Germinal center (tissue), 1 donor: ENCODE results near the gene CWC22.
"Not testable (repeated sequence)": the region's sequence is repeated elsewhere in the genome, so short reads cannot be mapped to it uniquely, and the experiment has no call there.

ENCODE experiments used
- DNase-seq: peaks from one replicate; pipeline ENCODE4 v3.0.0; 2012; ENCODE audit warnings: mixed read lengths, low spot score

Gene CWC22

DNA sequence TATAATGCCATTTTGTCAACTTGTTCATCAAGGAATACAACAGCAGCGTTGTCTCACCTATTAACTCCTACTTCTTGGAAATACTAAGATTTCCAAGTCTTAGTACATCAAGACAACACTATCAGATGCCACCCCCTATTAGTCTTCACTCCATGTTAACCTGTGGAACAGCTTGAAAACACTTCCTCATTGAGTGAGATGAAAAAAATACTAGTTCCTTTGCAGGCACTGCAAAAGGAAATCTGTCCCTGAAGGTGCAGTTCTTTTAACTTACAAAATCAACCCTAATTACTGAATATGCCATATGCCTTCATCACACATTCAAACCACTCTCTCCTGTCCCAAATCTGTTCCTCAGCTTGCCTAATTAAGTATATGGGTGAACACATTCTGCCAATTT, 4.0 kb downstream of the CWC22 start:
- DNase-seq, result no peak

- DNase-seq, result no peak
These were observed 4.8 kb downstream of the CWC22 start for GRCh38 chr2:180002198-180002770.

- DNase-seq, result no peak
These were observed 5.4 kb downstream of the CWC22 start for GRCh38 chr2:180001726-180002125.

GRCh38 chr2:180000434-180000833, 6.7 kb downstream of the CWC22 start:
- no peak for DNase-seq

GRCh38 chr2:179999000-179999399, 8.1 kb downstream of the CWC22 start:
- no peak for DNase-seq

DNA sequence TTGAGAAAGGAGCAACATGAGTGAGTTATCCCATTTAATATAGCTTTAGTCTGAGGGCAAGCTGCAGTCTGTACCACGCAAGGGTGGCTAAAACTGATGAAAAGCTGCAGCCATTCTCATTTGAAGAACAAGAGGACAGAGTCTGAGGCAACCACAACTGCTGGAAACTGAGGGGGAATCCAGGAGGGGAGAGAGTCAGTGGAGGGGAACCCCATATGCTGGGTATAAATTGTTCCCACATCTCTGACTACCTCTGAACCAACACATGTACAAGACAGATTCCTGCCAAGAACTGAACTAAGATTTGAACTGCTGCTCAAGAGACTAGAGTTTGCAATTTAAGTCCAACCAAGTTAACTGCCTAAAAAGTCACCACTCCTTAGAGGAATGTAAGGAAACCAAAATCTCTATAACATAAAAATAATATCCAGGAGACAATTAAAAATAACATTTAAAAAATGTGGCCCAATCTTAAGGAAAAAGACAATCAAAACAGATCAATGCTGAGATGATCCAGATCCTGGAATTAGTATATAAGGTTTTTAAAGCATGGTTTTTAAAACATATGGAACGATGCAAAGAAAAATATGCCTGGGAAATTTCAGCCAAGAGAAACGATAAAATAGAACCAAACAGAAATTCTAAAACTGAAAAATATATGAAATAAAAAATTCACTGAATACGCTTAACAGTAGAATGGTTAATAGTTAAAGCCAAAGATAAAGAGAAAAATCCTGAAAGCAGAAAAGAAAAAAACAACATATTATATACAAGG, 11.2 kb downstream of the CWC22 start:
- no peak for DNase-seq

DNA sequence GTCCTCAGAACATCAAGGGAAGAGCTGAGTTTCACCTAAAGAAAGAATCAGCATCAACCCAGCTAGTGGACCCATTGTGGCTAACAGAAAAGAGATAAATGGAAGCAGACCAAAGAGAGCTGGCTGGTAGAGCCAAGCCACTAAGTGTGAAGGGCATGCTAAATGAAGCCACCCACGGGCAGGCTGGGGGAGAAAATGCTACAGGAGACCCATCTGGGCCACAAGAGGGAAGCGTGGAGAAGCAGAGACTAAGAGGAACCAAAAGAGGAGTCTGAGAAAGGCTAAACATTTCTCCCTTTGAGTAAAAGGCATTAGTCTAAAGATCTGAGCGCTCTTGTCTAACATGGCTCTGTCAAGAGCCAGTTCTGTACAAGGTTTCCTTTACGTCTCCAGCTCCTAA, 15.8 kb downstream of the CWC22 start:
- DNase-seq, result no peak

DNA sequence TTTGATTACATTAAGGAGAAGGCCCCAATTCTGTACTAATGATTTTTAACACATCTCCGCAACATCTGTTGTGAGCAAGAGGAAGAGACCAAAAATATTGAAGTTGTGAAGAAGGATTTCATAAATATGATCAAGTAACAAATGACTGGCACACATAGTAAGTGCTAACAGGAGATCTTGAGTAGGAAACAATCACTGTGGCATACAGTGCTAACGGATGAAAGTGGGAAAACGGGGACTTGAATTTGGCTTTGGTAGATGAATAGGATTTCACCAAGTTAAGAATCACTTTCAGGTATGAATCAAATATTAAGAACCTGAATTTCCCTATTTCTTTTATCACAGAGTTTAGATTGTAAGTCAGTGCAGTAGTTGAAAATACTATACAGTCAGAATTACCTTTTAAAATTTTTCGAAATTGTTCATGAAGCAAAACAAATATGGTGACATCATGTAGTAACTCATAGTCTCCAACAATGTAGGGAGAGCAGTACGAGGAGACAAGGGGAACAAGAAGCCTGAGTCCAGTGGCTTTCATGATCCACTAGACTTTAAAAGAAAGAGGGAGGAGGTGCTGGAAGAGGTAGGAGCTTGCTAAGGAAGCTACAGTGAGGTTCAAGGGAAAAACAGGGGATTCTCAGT, 16.3 kb downstream of the CWC22 start:
- no peak for DNase-seq

- DNase-seq, result no peak
These were observed 19.2 kb downstream of the CWC22 start for GRCh38 chr2:179987916-179988315.

DNA sequence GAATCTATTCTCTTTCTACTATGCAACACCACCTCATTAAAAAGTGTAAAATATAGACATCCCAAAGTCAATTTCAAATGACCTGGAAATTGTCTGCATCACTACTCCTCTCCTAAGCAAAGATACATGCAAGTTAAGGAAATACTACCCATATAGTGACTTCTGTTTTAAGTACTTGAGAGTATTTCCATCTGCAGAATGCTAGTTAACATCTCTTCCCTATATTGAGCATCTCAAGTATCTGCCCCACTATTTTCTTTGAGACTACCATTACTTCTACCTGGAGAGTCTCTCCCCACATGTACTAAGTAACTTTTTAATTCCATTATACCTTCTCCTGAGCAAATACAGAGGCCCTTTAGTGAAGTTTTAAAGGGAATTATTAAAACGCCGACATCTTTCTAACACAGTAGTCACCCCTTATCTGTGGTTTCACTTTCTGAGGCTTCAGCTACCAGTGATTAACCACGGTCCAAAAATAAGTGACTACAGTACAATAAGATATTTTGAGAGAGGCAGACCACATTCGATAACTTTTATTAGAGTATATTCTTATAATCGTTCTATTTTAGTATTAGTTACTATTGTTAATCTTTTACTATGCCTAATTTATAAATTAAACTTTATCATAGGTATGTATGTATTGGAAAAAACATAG, 21.8 kb downstream of the CWC22 start:
- no peak for DNase-seq

GRCh38 chr2:179983250-179983932, 23.7 kb downstream of the CWC22 start:
- no peak for DNase-seq

DNA sequence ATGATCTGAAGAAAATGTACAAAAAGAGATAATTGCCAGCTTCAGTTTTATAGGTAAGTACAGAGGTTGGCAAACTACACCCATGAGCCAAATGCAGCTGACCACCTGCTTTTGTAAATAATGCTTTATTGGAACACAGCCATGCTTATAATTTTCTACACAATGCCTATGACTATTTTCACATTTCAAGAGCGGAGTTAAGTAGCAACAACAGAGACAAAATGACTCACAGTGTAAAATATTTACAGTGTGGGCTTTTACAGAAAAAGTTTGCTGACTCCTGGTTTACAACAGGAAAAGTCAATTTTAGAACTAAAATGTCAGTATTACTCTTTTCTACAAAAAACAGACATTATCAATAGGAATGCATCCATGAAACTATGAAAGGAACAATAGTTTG, 26.0 kb downstream of the CWC22 start:
- no peak for DNase-seq

- no peak for DNase-seq
These were observed 32.3 kb downstream of the CWC22 start for GRCh38 chr2:179974761-179975160.

DNA sequence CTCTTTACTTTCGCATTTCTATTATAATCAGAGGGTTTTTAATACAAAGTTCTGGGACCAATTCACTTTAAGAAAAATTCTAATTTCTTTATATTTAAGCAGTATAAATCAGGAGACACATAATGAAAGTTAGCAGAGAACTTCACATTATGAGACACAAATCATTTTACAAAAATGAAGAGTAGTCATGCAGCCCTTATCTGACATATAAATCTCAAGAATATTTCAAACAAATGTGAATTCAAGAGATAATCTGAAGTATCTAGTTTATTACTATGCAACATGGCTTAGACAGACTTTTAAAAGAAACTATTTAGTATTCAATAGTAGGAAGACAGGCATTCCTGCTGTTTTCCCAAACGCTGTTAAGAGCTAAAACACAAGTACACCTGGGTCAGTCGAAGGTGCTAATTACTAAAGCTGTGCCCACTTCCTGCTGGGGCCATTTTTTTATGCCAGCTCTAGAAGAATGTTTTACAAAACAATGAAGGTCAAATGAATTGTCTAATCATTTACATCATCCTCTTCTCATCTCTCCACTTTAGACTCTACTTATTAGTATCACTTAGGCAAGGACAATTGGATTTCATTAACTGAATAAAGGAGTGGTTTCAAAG, 40.2 kb downstream of the CWC22 start:
- DNase-seq, result no peak

DNA sequence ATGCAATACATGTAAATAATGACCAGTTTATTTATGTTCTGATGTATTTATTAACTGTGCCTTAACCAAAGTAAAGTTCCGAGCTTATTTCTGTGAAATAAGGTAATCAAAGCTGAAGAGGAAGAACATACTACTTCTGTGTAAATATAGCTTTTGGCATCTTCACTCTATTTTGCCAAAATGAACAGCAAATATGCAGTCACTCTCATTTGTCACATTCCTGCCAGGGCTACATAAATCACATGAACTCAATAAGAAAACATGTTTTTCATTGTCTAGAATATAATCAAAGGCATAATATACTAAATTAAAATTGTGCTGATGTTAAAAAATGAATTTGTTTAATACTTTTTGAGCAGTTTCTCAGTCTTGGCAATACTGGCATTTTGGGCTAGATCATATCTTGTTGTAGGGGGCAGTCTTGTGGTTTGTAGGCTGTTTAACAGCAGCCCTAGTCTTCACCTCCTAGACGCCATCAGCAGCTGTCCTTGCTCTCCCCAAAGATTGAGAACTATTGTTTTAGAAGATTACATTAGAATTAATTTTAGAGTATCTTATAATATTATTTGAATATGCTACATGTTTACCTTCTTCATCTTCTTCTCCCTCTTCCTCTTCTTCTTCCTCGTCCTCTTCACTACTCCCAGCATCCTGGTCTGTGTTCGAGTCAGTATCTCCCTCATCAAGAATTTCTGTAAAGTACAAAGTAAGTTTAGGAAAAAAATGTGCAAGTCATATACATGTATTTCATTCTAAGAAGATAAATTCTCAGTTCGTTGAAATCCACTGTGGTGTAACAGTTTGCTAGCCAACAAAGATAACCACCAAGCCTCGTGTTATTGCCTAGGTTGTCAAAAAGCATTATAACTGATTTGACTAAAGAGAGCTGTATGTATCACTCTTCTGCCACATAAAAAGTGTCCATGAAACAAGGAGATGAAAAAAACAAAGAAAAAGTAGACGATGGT, 41.5 kb downstream of the CWC22 start:
- no peak for DNase-seq

DNA sequence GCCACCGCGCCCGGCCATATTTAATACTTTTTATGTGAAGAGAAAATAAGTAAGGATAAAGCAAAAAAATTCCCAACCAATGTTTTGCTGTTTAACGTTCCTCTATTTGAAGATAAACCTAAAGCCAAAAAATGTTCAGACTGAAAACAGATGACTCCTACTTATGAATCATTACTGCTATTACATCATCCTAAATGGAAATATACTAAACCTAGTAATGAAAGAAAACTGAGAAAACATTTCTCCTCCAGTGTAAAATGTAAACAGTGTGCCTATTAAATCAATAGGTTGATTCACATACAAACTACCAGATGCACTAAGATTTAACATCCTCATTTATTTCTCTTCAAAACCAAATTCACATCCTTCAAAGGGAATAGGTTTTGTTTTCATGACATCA, 43.5 kb downstream of the CWC22 start:
- no peak for DNase-seq

DNA sequence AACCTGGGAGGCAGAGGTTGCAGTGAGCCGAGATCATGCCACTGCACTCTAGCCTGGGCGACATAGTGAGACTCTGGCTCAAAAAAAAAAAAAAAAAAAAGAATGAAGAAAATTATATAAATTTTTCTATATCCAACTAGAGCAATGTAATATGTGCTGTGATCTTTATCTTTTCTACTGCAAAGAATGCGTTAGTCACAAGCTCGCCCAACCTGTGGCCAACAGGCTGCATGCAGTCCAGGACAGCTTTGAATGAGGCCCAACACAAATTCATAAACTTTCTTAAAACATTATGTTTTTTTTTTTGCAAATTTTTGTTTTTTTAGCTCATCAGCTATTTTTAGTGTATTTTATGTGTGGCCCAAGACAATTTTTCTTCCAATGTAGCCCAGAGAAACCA, 48.8 kb downstream of the CWC22 start:
- not testable (repeated sequence) for DNase-seq

- DNase-seq, result no peak
These were observed 53.1 kb downstream of the CWC22 start for GRCh38 chr2:179954026-179954425.

DNA sequence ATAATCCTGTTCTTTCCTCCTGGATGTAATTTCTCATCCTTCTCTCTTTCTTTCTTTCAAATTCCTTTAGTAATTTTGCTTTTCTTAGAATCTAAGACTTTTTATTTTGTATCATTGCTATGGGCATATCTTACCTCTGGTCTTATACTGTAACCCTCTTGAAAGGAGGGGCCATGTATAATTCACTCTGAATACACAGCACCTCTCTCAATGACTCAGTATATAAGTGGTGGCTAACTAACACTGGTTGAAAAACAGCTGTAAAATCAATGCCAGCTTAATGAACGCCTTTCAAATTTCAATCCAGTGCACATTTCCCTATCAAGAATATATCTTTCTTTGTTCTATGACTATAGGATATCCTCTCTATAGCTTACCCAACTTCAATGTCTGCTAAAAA, 53.7 kb downstream of the CWC22 start:
- DNase-seq, result no peak

DNA sequence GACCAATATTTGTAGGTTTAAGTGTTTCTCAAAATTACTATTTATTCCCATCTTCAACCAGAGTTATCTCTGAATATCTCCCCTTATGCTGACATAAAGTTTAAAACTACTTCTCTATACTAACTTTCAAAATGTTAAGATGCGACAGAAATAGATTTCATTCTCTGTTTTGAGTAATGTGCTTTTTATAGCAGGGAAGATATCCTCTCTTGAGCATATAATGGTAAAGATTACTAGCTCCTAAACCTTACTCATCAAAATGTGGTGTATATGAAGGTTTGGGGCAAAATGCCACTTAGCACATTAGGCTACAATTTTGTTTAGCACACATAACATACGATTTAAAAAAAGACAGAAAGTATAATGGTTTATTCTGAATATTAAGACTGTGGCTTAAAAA, 54.4 kb downstream of the CWC22 start:
- no peak for DNase-seq

GRCh38 chr2:179951680-179952079, 55.4 kb downstream of the CWC22 start:
- DNase-seq, result no peak
